Measurements from ENCODE around the gene WDFY1. TPM values are rescaled to one million over a fixed set of nuclear protein-coding genes. Genes with fewer than 3 reads are reported as not detected.
A peak's percentile ranks its signal among the peaks of the same experiment; 100 is the strongest.

Gene WDFY1
- total RNA-seq, 4 donors from 2014 or later, result 19.4 to 29.2 (median 24.7) TPM

GRCh38 chr2:223945755-223946154 lies 620 bp upstream of the WDFY1 start:
- intact Hi-C loops (cut with DNase I), result no loop called here
- Histone ChIP-seq H3K27ac (replicated peaks in 1 of 4) (peak overlapping the region in 1 of 4 donors; percentile 91), H3K4me3 (peak overlapping the region in 3 of 4 donors; percentile 85 to 99 (median 85))

GRCh38 chr2:223944166-223944702 lies 901 bp downstream of the WDFY1 start:
- intact Hi-C loops (cut with DNase I), result no loop called here
- Histone ChIP-seq H3K36me3 (no peaks in the 10 kb centered on the region), H3K4me1 (peaks cover 36 to 55% (median 44%) of the 10 kb centered on the region in 4 donors), H3K4me3 (peak overlapping the region; percentile 85 to 99 (median 92)), H3K27me3 (no peaks in the 10 kb centered on the region), H3K27ac (replicated peaks in 1 of 4) (peak overlapping the region; percentile 90 to 94 (median 92)), H3K9me3 (no peaks in the 10 kb centered on the region)
- DNase-seq (ENCODE audit: extremely low spot score), result no peak
- WGBS, result under 1% methylated on average over 35 of the region's 46 CpGs
- no peak for TF ChIP-seq EP300 (IDR thresholded peaks at IDR 0.05)
- no peak for TF ChIP-seq POLR2A (IDR thresholded peaks at IDR 0.05; ENCODE audit: low read depth)
- no peak for TF ChIP-seq POLR2AphosphoS5 (IDR thresholded peaks at IDR 0.05)
- TF ChIP-seq CTCF (IDR thresholded peaks at IDR 0.05), result no peak

More at GRCh38 chr2:223945755-223946154, 620 bp upstream of the WDFY1 start:
- Histone ChIP-seq H3K4me1 (peaks cover 29 to 47% (median 36%) of the 10 kb centered on the region in 4 donors), H3K9me3 (no peaks in the 10 kb centered on the region), H3K36me3 (no peaks in the 10 kb centered on the region), H3K27me3 (no peaks in the 10 kb centered on the region)
- 47% methylated on average over 4 of the region's 4 CpGs for WGBS
- DNase-seq (ENCODE audit: extremely low spot score), result no peak
- TF ChIP-seq CTCF (IDR thresholded peaks at IDR 0.05) (no peak), POLR2AphosphoS5 (IDR thresholded peaks at IDR 0.05) (no peak), EP300 (IDR thresholded peaks at IDR 0.05) (no peak), POLR2A (IDR thresholded peaks at IDR 0.05; ENCODE audit: low read depth) (no peak)

GRCh38 chr2:223943561-223944008 lies 1.6 kb downstream of the WDFY1 start:
- no peaks in the 10 kb centered on the region for H3K36me3 ChIP-seq
- peak overlapping the region; percentile 90 to 94 (median 92) for H3K27ac ChIP-seq (replicated peaks in 1 of 4)

GRCh38 chr2:223943135-223943534 lies 2.0 kb downstream of the WDFY1 start:
- no peak for DNase-seq (ENCODE audit: extremely low spot score)
- H3K9me3 ChIP-seq, result no peaks in the 10 kb centered on the region
- peak overlapping the region; percentile 85 to 99 (median 92) for H3K4me3 ChIP-seq
- H3K4me1 ChIP-seq, result peaks cover 44 to 64% (median 52%) of the 10 kb centered on the region in 4 donors
- no peaks in the 10 kb centered on the region for H3K36me3 ChIP-seq
- intact Hi-C loops (cut with DNase I), result no loop called here
- no peak for TF ChIP-seq EP300 (IDR thresholded peaks at IDR 0.05)
- TF ChIP-seq POLR2AphosphoS5 (IDR thresholded peaks at IDR 0.05), result no peak
- TF ChIP-seq CTCF (IDR thresholded peaks at IDR 0.05), result no peak
- no peak for TF ChIP-seq POLR2A (IDR thresholded peaks at IDR 0.05; ENCODE audit: low read depth)
- WGBS, result 87% methylated on average over 1 of the region's 1 CpG
- H3K27me3 ChIP-seq, result no peaks in the 10 kb centered on the region
- H3K27ac ChIP-seq (replicated peaks in 1 of 4), result peak overlapping the region in 2 of 4 donors; percentile 91 to 94

More at GRCh38 chr2:223943561-223944008, 1.6 kb downstream of the WDFY1 start:
- Histone ChIP-seq H3K27me3 (no peaks in the 10 kb centered on the region), H3K9me3 (no peaks in the 10 kb centered on the region), H3K4me1 (peaks cover 41 to 61% (median 48%) of the 10 kb centered on the region in 4 donors), H3K4me3 (peak overlapping the region; percentile 85 to 99 (median 92))
- intact Hi-C loops (cut with DNase I), result no loop called here
- TF ChIP-seq POLR2AphosphoS5 (IDR thresholded peaks at IDR 0.05) (no peak), POLR2A (IDR thresholded peaks at IDR 0.05; ENCODE audit: low read depth) (no peak), EP300 (IDR thresholded peaks at IDR 0.05) (no peak), CTCF (IDR thresholded peaks at IDR 0.05) (no peak)
- DNase-seq (ENCODE audit: extremely low spot score), result no peak
- 14% methylated on average over 7 of the region's 7 CpGs for WGBS

All from esophagus muscularis mucosa (tissue), 4 donors.